ENCODE results near the gene NAV2. TPM values are rescaled to one million over a fixed set of nuclear protein-coding genes. Genes with fewer than 3 reads are reported as not detected.

NAV2 gene
- total RNA-seq, 3 donors from 2014 or later, result 21.9 to 65.9 (median 30.9) TPM

GRCh38 chr11:19912115-19912957 lies 199.7 kb downstream of the NAV2 start:
- DNase-seq, result no peak
- Histone ChIP-seq H3K9me3 (no peaks in the 10 kb centered on the region), H3K4me1 (ENCODE audit: low read depth) (no peaks in the 10 kb centered on the region), H3K36me3 (ENCODE audit: low read depth) (no peaks in the 10 kb centered on the region), H3K4me3 (no peak overlapping the region)
- intact Hi-C loops (cut with DNase I, micrococcal nuclease), result no loop called here
- no peak for ATAC-seq
- TF ChIP-seq, protein P1, sequence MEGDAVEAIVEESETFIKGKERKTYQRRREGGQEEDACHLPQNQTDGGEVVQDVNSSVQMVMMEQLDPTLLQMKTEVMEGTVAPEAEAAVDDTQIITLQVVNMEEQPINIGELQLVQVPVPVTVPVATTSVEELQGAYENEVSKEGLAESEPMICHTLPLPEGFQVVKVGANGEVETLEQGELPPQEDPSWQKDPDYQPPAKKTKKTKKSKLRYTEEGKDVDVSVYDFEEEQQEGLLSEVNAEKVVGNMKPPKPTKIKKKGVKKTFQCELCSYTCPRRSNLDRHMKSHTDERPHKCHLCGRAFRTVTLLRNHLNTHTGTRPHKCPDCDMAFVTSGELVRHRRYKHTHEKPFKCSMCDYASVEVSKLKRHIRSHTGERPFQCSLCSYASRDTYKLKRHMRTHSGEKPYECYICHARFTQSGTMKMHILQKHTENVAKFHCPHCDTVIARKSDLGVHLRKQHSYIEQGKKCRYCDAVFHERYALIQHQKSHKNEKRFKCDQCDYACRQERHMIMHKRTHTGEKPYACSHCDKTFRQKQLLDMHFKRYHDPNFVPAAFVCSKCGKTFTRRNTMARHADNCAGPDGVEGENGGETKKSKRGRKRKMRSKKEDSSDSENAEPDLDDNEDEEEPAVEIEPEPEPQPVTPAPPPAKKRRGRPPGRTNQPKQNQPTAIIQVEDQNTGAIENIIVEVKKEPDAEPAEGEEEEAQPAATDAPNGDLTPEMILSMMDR (IDR thresholded peaks at IDR 0.05), result no peak

DNA sequence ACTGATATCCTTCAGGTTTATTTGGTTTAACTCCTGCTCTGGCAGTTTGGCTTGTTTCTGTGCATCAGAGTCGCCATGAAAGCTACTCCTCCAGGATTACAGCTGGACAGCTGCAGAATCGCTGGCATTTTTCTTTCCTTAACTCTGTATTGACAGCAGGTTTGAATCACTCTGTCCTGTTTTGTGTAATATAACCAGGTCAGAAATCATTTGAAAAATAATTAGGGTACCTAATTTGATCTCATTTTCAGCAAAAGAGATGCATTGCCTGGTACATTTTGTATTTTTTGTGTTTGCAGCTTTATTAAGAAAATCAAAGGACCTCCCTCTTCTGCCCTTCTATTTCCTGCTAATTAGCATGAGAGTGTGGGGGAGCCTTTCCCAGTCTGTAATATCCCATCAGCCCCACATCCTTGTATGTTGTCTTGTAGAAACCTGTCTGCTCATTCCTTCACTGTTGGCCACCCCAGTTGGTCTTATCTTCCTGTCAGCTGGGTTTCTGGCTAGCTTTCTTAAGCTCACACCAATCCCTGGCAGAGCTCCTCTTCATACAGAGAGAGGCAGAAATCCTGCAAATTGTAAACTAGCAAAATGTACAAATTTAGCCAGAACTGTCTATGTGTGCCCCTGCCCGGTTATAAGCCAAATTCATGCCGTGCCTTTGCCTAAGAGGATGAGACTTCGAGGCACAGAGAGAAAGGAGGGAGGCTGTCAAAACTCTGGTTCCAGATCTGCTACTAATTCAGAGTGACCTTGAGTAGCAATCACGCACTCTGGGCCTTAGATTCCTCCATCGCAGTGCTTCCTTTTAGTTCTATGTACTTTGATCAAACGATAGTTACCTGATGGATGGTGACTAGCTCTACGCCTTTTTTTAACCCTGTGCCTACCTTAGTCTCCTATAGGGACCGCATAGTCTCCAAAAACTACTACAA lies 200.6 kb downstream of the NAV2 start:
- Histone ChIP-seq H3K36me3 (ENCODE audit: low read depth) (no peaks in the 10 kb centered on the region), H3K9me3 (no peaks in the 10 kb centered on the region), H3K4me3 (no peak overlapping the region), H3K4me1 (ENCODE audit: low read depth) (no peaks in the 10 kb centered on the region)
- no peak for DNase-seq
- ATAC-seq, result no peak
- intact Hi-C loops (cut with DNase I, micrococcal nuclease), result no loop called here
- TF ChIP-seq, protein P1 (IDR thresholded peaks at IDR 0.05), result no peak

DNA sequence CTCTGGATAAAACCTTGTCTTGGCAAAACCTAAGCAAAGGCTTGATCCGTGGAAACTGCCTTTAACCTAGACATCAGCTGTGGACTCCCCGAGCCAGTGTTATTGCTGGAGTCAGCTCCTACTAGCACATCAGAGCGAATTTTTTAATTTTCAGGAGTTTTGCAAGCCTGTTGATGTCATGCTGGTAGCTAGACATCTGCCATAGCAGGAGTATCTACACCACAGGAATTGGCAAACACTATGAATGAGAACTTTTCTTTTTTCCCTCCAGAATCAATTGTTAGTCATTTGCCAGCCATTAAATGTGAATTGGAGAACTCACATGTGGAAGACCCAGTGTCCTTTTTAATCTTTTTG lies 201.2 kb downstream of the NAV2 start:
- no peak for DNase-seq
- no peaks in the 10 kb centered on the region for H3K4me1 ChIP-seq (ENCODE audit: low read depth)
- intact Hi-C loops (cut with DNase I, micrococcal nuclease), result no loop called here
- ATAC-seq, result no peak
- H3K9me3 ChIP-seq, result no peaks in the 10 kb centered on the region
- H3K4me3 ChIP-seq, result no peak overlapping the region
- TF ChIP-seq, protein P1 (IDR thresholded peaks at IDR 0.05), result no peak
- H3K36me3 ChIP-seq (ENCODE audit: low read depth), result no peaks in the 10 kb centered on the region

- Histone ChIP-seq H3K9me3 (no peaks in the 10 kb centered on the region), H3K4me1 (ENCODE audit: low read depth) (no peaks in the 10 kb centered on the region), H3K4me3 (no peak overlapping the region), H3K36me3 (ENCODE audit: low read depth) (no peaks in the 10 kb centered on the region)
- ATAC-seq, result no peak
- no peak for DNase-seq
- intact Hi-C loops (cut with DNase I, micrococcal nuclease), result no loop called here
- TF ChIP-seq, protein P1 (IDR thresholded peaks at IDR 0.05), result no peak
Measured at GRCh38 chr11:19915808-19916207, 203.2 kb downstream of the NAV2 start.

DNA sequence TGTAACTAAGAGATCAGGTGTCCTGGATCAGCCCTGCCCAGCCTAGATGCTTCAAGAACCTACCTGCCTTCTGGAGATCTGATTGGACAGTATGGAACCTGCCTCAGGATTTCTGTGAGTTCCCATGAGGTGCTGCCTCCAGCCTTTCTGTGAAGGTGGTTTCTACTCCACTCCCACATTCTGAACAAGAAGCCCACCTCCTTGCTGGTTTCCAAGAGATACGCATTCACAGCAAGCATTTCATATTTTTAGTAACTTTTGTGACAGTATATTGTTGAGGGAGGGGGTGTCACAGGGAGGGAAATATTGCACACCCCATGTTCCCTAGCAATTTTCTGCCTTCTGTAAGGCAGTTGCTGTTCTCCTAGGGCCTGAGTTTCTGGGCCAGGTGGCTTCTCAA lies 204.4 kb downstream of the NAV2 start:
- no peak for DNase-seq
- Histone ChIP-seq H3K36me3 (ENCODE audit: low read depth) (no peaks in the 10 kb centered on the region), H3K9me3 (no peaks in the 10 kb centered on the region), H3K4me3 (no peak overlapping the region), H3K4me1 (ENCODE audit: low read depth) (no peaks in the 10 kb centered on the region)
- no peak for ATAC-seq
- intact Hi-C loops (cut with DNase I, micrococcal nuclease), result no loop called here
- TF ChIP-seq, protein P1 (IDR thresholded peaks at IDR 0.05), result no peak

All from mucosa of descending colon (tissue), 3 donors.